ENCODE results near the gene MASP2.
"Not testable (repeated sequence)": the region's sequence is repeated elsewhere in the genome, so short reads cannot be mapped to it uniquely, and the experiment has no call there.

MASP2 gene

GRCh38 chr1:11063937-11064537 is 17.0 kb upstream of the MASP2 start:
- not testable (repeated sequence) for H3K9me3 ChIP-seq (ENCODE audit: low read length); H3K27me3 ChIP-seq (ENCODE audit: insufficient read depth, low read length); H3K4me1 ChIP-seq (ENCODE audit: insufficient read depth, low read length); H2AFZ ChIP-seq (ENCODE audit: low read depth, low read length); H3K4me3 ChIP-seq (ENCODE audit: low read length)
- H3K36me3 ChIP-seq (ENCODE audit: insufficient read depth, low read length) = peaks cover 45% of the 10 kb centered on the region

GRCh38 chr1:11062965-11063401 is 15.9 kb upstream of the MASP2 start:
- H3K36me3 ChIP-seq (ENCODE audit: insufficient read depth, low read length) = peaks cover 36% of the 10 kb centered on the region
- H2AFZ ChIP-seq (ENCODE audit: low read depth, low read length) = no peak overlapping the region
- no peaks in the 10 kb centered on the region for H3K9me3 ChIP-seq (ENCODE audit: low read length)
- peaks cover 14% of the 10 kb centered on the region for H3K4me1 ChIP-seq (ENCODE audit: insufficient read depth, low read length)
- H3K27me3 ChIP-seq (ENCODE audit: insufficient read depth, low read length) = no peaks in the 10 kb centered on the region
- no peak overlapping the region for H3K4me3 ChIP-seq (ENCODE audit: low read length)

GRCh38 chr1:11061652-11062365 is 14.8 kb upstream of the MASP2 start:
- Histone ChIP-seq H3K27me3 (ENCODE audit: insufficient read depth, low read length) (no peaks in the 10 kb centered on the region), H3K36me3 (ENCODE audit: insufficient read depth, low read length) (peaks cover 40% of the 10 kb centered on the region), H3K4me3 (ENCODE audit: low read length) (no peak overlapping the region), H3K4me1 (ENCODE audit: insufficient read depth, low read length) (peaks cover 14% of the 10 kb centered on the region), H2AFZ (ENCODE audit: low read depth, low read length) (no peak overlapping the region), H3K9me3 (ENCODE audit: low read length) (no peaks in the 10 kb centered on the region)

- H3K4me1 ChIP-seq (ENCODE audit: insufficient read depth, low read length) = peaks cover 14% of the 10 kb centered on the region
- H3K27me3 ChIP-seq (ENCODE audit: insufficient read depth, low read length) = no peaks in the 10 kb centered on the region
- peaks cover 37% of the 10 kb centered on the region for H3K36me3 ChIP-seq (ENCODE audit: insufficient read depth, low read length)
- H3K4me3 ChIP-seq (ENCODE audit: low read length) = peak within 1 kb of the TSS; percentile 96
- H3K9me3 ChIP-seq (ENCODE audit: low read length) = no peaks in the 10 kb centered on the region
- peak within 1 kb of the TSS; percentile 99 for H2AFZ ChIP-seq (ENCODE audit: low read depth, low read length)
Observed at GRCh38 chr1:11059968-11060830, 13.2 kb upstream of the MASP2 start, which contains the start of gene SRM. Gene SRM (minus strand): TSS chr1:11060018. CDS start chr1:11059943, 75 bp downstream.

- Histone ChIP-seq H3K27me3 (ENCODE audit: insufficient read depth, low read length) (no peaks in the 10 kb centered on the region), H3K36me3 (ENCODE audit: insufficient read depth, low read length) (peaks cover 33% of the 10 kb centered on the region), H3K9me3 (ENCODE audit: low read length) (no peaks in the 10 kb centered on the region), H3K4me1 (ENCODE audit: insufficient read depth, low read length) (peaks cover 14% of the 10 kb centered on the region), H3K4me3 (ENCODE audit: low read length) (peak overlapping the region; percentile 96), H2AFZ (ENCODE audit: low read depth, low read length) (peak overlapping the region; percentile 73)
Observed at GRCh38 chr1:11059155-11059967, 12.3 kb upstream of the MASP2 start.

GRCh38 chr1:11058595-11059154 is 11.6 kb upstream of the MASP2 start:
- no peaks in the 10 kb centered on the region for H3K9me3 ChIP-seq (ENCODE audit: low read length)
- H3K4me3 ChIP-seq (ENCODE audit: low read length) = peak overlapping the region; percentile 96
- no peak overlapping the region for H2AFZ ChIP-seq (ENCODE audit: low read depth, low read length)
- peaks cover 14% of the 10 kb centered on the region for H3K4me1 ChIP-seq (ENCODE audit: insufficient read depth, low read length)
- H3K27me3 ChIP-seq (ENCODE audit: insufficient read depth, low read length) = no peaks in the 10 kb centered on the region
- peaks cover 32% of the 10 kb centered on the region for H3K36me3 ChIP-seq (ENCODE audit: insufficient read depth, low read length)

GRCh38 chr1:11058026-11058425 is 11.0 kb upstream of the MASP2 start:
- Histone ChIP-seq H2AFZ (ENCODE audit: low read depth, low read length) (no peak overlapping the region), H3K4me3 (ENCODE audit: low read length) (no peak overlapping the region), H3K36me3 (ENCODE audit: insufficient read depth, low read length) (peaks cover 27% of the 10 kb centered on the region), H3K27me3 (ENCODE audit: insufficient read depth, low read length) (no peaks in the 10 kb centered on the region), H3K9me3 (ENCODE audit: low read length) (no peaks in the 10 kb centered on the region), H3K4me1 (ENCODE audit: insufficient read depth, low read length) (peaks cover 14% of the 10 kb centered on the region)

GRCh38 chr1:11057477-11057876 is 10.4 kb upstream of the MASP2 start:
- no peaks in the 10 kb centered on the region for H3K27me3 ChIP-seq (ENCODE audit: insufficient read depth, low read length)
- no peak overlapping the region for H2AFZ ChIP-seq (ENCODE audit: low read depth, low read length)
- peaks cover 25% of the 10 kb centered on the region for H3K36me3 ChIP-seq (ENCODE audit: insufficient read depth, low read length)
- no peaks in the 10 kb centered on the region for H3K9me3 ChIP-seq (ENCODE audit: low read length)
- H3K4me1 ChIP-seq (ENCODE audit: insufficient read depth, low read length) = peaks cover 14% of the 10 kb centered on the region
- no peak overlapping the region for H3K4me3 ChIP-seq (ENCODE audit: low read length)

- Histone ChIP-seq H2AFZ (ENCODE audit: low read depth, low read length) (no peak overlapping the region), H3K9me3 (ENCODE audit: low read length) (no peaks in the 10 kb centered on the region), H3K27me3 (ENCODE audit: insufficient read depth, low read length) (no peaks in the 10 kb centered on the region), H3K4me3 (ENCODE audit: low read length) (no peak overlapping the region), H3K36me3 (ENCODE audit: insufficient read depth, low read length) (peaks cover 22% of the 10 kb centered on the region), H3K4me1 (ENCODE audit: insufficient read depth, low read length) (peaks cover 14% of the 10 kb centered on the region)
Observed at GRCh38 chr1:11056504-11056903, 9.5 kb upstream of the MASP2 start.

- no peaks in the 10 kb centered on the region for H3K9me3 ChIP-seq (ENCODE audit: low read length)
- no peak overlapping the region for H3K4me3 ChIP-seq (ENCODE audit: low read length)
- H2AFZ ChIP-seq (ENCODE audit: low read depth, low read length) = no peak overlapping the region
- H3K27me3 ChIP-seq (ENCODE audit: insufficient read depth, low read length) = no peaks in the 10 kb centered on the region
- H3K4me1 ChIP-seq (ENCODE audit: insufficient read depth, low read length) = peaks cover 10% of the 10 kb centered on the region
- H3K36me3 ChIP-seq (ENCODE audit: insufficient read depth, low read length) = peaks cover 22% of the 10 kb centered on the region
Observed at GRCh38 chr1:11055676-11056075, 8.6 kb upstream of the MASP2 start.

- H3K36me3 ChIP-seq (ENCODE audit: insufficient read depth, low read length) = peaks cover 22% of the 10 kb centered on the region
- peaks cover 7% of the 10 kb centered on the region for H3K4me1 ChIP-seq (ENCODE audit: insufficient read depth, low read length)
- H3K27me3 ChIP-seq (ENCODE audit: insufficient read depth, low read length) = no peaks in the 10 kb centered on the region
- H2AFZ ChIP-seq (ENCODE audit: low read depth, low read length) = no peak overlapping the region
- no peak overlapping the region for H3K4me3 ChIP-seq (ENCODE audit: low read length)
- no peaks in the 10 kb centered on the region for H3K9me3 ChIP-seq (ENCODE audit: low read length)
Observed at GRCh38 chr1:11054666-11055065, 7.6 kb upstream of the MASP2 start.

- Histone ChIP-seq H3K27me3 (ENCODE audit: insufficient read depth, low read length) (no peaks in the 10 kb centered on the region), H3K4me1 (ENCODE audit: insufficient read depth, low read length) (peaks cover 7% of the 10 kb centered on the region), H3K9me3 (ENCODE audit: low read length) (no peaks in the 10 kb centered on the region), H2AFZ (ENCODE audit: low read depth, low read length) (no peak overlapping the region), H3K36me3 (ENCODE audit: insufficient read depth, low read length) (peaks cover 22% of the 10 kb centered on the region), H3K4me3 (ENCODE audit: low read length) (no peak overlapping the region)
Observed at GRCh38 chr1:11054181-11054580, 7.1 kb upstream of the MASP2 start.
